Measurements from ENCODE around the gene GPR34. TPM values are rescaled to one million over a fixed set of nuclear protein-coding genes. Genes with fewer than 3 reads are reported as not detected.

The GPR34 gene
- total RNA-seq, 6 experiments from 2014 or later, result 1.8 to 3.8 (median 3.2) TPM

GRCh38 chrX:41677183-41678060 lies 11.4 kb upstream of the GPR34 start:
- H3K27me3 ChIP-seq, result peaks cover 0 to 6% of the 10 kb centered on the region in 2 donors
- intact Hi-C loops (cut with DNase I), result no loop called here
- H3K36me3 ChIP-seq, result no peaks in the 10 kb centered on the region
- ATAC-seq, result peak in 3 of 4 donors; percentile 14 to 80 (median 43)
- peaks cover 0 to 14% (median 3%) of the 10 kb centered on the region in 4 donors for H3K4me1 ChIP-seq
- no peak overlapping the region for H3K27ac ChIP-seq
- TF ChIP-seq, protein P1, sequence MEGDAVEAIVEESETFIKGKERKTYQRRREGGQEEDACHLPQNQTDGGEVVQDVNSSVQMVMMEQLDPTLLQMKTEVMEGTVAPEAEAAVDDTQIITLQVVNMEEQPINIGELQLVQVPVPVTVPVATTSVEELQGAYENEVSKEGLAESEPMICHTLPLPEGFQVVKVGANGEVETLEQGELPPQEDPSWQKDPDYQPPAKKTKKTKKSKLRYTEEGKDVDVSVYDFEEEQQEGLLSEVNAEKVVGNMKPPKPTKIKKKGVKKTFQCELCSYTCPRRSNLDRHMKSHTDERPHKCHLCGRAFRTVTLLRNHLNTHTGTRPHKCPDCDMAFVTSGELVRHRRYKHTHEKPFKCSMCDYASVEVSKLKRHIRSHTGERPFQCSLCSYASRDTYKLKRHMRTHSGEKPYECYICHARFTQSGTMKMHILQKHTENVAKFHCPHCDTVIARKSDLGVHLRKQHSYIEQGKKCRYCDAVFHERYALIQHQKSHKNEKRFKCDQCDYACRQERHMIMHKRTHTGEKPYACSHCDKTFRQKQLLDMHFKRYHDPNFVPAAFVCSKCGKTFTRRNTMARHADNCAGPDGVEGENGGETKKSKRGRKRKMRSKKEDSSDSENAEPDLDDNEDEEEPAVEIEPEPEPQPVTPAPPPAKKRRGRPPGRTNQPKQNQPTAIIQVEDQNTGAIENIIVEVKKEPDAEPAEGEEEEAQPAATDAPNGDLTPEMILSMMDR (IDR thresholded peaks at IDR 0.05), result no peak
- TF ChIP-seq POLR2A (IDR thresholded peaks at IDR 0.05), result no peak
- DNase-seq, result no peak
- H3K4me3 ChIP-seq, result no peak overlapping the region
- no peaks in the 10 kb centered on the region for H3K9me3 ChIP-seq
- WGBS (ENCODE audit: insufficient coverage, low coverage, low lambda C conversion rate, missing lambda C conversion rate), result 49% methylated on average over 6 of the region's 6 CpGs

DNA sequence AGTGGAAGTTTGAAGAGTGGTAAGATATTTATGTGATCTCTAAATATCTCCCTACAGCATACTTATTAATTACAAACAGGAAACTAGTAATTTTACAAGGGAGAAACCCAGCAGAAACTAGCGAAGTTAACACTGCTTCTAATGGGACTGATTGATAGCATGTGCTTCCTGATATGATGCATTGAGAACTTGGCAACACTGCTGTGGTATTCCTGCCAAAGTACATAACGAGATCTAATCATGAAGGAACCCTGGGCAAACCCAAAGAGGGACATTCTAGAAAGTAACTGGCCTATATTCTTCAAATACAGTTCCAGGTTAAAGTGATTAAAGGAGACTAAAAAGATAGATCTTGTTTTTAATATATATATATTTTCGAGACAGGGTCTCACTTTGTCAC lies 4.6 kb upstream of the GPR34 start:
- Histone ChIP-seq H3K27ac (no peak overlapping the region), H3K4me1 (no peaks in the 10 kb centered on the region), H3K36me3 (no peaks in the 10 kb centered on the region), H3K9me3 (no peaks in the 10 kb centered on the region), H3K27me3 (peaks cover 0 to 11% of the 10 kb centered on the region in 2 donors), H3K4me3 (no peak overlapping the region)
- intact Hi-C loops (cut with DNase I), result no loop called here
- no peak for TF ChIP-seq POLR2A (IDR thresholded peaks at IDR 0.05)
- TF ChIP-seq, protein P1 (IDR thresholded peaks at IDR 0.05), result no peak
- DNase-seq (peak in 1 of 3 donors; percentile 57), ATAC-seq (peak; percentile 85 to 96 (median 88))
- 17% methylated on average over 3 of the region's 3 CpGs for WGBS (ENCODE audit: insufficient coverage, low coverage, low lambda C conversion rate, missing lambda C conversion rate)

- no peak overlapping the region for H3K4me3 ChIP-seq
- peaks cover 0 to 1% (median 0%) of the 10 kb centered on the region in 4 donors for H3K4me1 ChIP-seq
- DNase-seq, result no peak
- no peak for ATAC-seq
- H3K27ac ChIP-seq, result no peak overlapping the region
- no peak for TF ChIP-seq POLR2A (IDR thresholded peaks at IDR 0.05)
- TF ChIP-seq, protein P1 (IDR thresholded peaks at IDR 0.05), result no peak
- intact Hi-C loops (cut with DNase I), result no loop called here
- H3K36me3 ChIP-seq, result no peaks in the 10 kb centered on the region
- H3K9me3 ChIP-seq, result no peaks in the 10 kb centered on the region
- 85% methylated on average over 2 of the region's 2 CpGs for WGBS (ENCODE audit: insufficient coverage, low coverage, low lambda C conversion rate, missing lambda C conversion rate)
- H3K27me3 ChIP-seq, result peaks cover 0 to 11% of the 10 kb centered on the region in 2 donors
Measured at GRCh38 chrX:41684940-41685339, 3.8 kb upstream of the GPR34 start.

GRCh38 chrX:41686788-41687187 lies 2.0 kb upstream of the GPR34 start:
- no peak for ATAC-seq
- peaks cover 0 to 5% of the 10 kb centered on the region in 2 donors for H3K27me3 ChIP-seq
- no peak for TF ChIP-seq POLR2A (IDR thresholded peaks at IDR 0.05)
- TF ChIP-seq, protein P1 (IDR thresholded peaks at IDR 0.05), result no peak
- no peaks in the 10 kb centered on the region for H3K36me3 ChIP-seq
- H3K4me3 ChIP-seq, result no peak overlapping the region
- intact Hi-C loops (cut with DNase I), result no loop called here
- peaks cover 0 to 3% (median 0%) of the 10 kb centered on the region in 4 donors for H3K4me1 ChIP-seq
- no peak for DNase-seq
- no peak overlapping the region for H3K27ac ChIP-seq
- 53% methylated on average over 4 of the region's 4 CpGs for WGBS (ENCODE audit: insufficient coverage, low coverage, low lambda C conversion rate, missing lambda C conversion rate)
- no peaks in the 10 kb centered on the region for H3K9me3 ChIP-seq

All from right lobe of liver (tissue), 6 donors.